OCI-LY7 (cell line): ENCODE measurements around the gene FAM181A. TPM values are rescaled to one million over a fixed set of nuclear protein-coding genes. Genes with fewer than 3 reads are reported as not detected.

ENCODE experiments used
- BruUV-seq: library from RNA; stranded (reverse); fragments of 400-500 nt; replicated peaks from 2 replicates; lab custom pipeline; 2021; lab: Mats Ljungman, UMichigan
- CTCF ChIA-PET: fragments of 300-600 bp; sonication (Branson Sonifier 250); formaldehyde crosslinking; loops from one replicate; lab custom pipeline; 2022; ENCODE audit warnings: antibody characterized with exemption; ENCODE audit not compliant: unreplicated experiment; lab: Charles Lee
- POLR2A ChIA-PET: fragments of 300-600 bp; sonication (Branson Sonifier 250); formaldehyde crosslinking; loops from one replicate; lab custom pipeline; 2022; ENCODE audit warnings: antibody characterized with exemption; lab: Charles Lee
- DNase-seq: peaks from one replicate; pipeline ENCODE4 v3.0.0-alpha.2; 2015; ENCODE audit warnings: low spot score
- H2AFZ ChIP-seq: fragments of 200-600 bp; sonication (generic), shearing (Covaris generic); 2 replicates; pipeline ENCODE4 v1.6.1; 2014; ENCODE audit warnings: mild to moderate bottlenecking, antibody characterized with exemption, low read length, moderate library complexity
- H3K27ac ChIP-seq: fragments of 200-600 bp; sonication (generic); 2 replicates; pipeline ENCODE4 v1.5.1; 2014; ENCODE audit warnings: mixed run types, low read depth, mild to moderate bottlenecking, moderate library complexity, low read length, inconsistent platforms; ENCODE audit not compliant: poor library complexity, severe bottlenecking
- H3K36me3 ChIP-seq: fragments of 200-600 bp; sonication (generic); 2 replicates; pipeline ENCODE4 v1.6.1; 2014; ENCODE audit warnings: mild to moderate bottlenecking, antibody characterized with exemption, low read length, moderate library complexity, mixed read lengths; ENCODE audit not compliant: insufficient read depth
- H3K4me1 ChIP-seq: fragments of 200-600 bp; sonication (generic); 2 replicates; pipeline ENCODE4 v1.5.1; 2014; ENCODE audit warnings: mild to moderate bottlenecking, low read length; ENCODE audit not compliant: insufficient read depth, poor library complexity, severe bottlenecking
- H3K4me2 ChIP-seq: fragments of 200-600 bp; sonication (generic); 2 replicates; pipeline ENCODE4 v1.6.1; 2014; ENCODE audit warnings: mild to moderate bottlenecking, low read length
- H3K4me3 ChIP-seq: fragments of 200-600 bp; sonication (generic); 2 replicates; pipeline ENCODE4 v1.5.1; 2014; ENCODE audit warnings: mild to moderate bottlenecking, low read depth, low read length; ENCODE audit not compliant: poor library complexity, severe bottlenecking
- H3K79me2 ChIP-seq: fragments of 200-600 bp; sonication (generic); 2 replicates; pipeline ENCODE4 v1.6.1; 2016; ENCODE audit warnings: low read depth, mild to moderate bottlenecking, low read length, moderate library complexity, mixed read lengths; ENCODE audit not compliant: insufficient read depth
- H3K9me2 ChIP-seq: fragments of 200-600 bp; sonication (generic); 2 replicates; pipeline ENCODE4 v1.6.1; 2016; ENCODE audit warnings: mild to moderate bottlenecking, low read length, mixed read lengths; ENCODE audit not compliant: insufficient read depth
- H3K9me3 ChIP-seq: fragments of 200-600 bp; sonication (generic); 2 replicates; pipeline ENCODE4 v1.6.1; 2014; ENCODE audit warnings: mild to moderate bottlenecking, mixed run types, low read length, mixed read lengths
- H4K20me1 ChIP-seq: fragments of 200-600 bp; sonication (generic); 2 replicates; pipeline ENCODE4 v1.6.1; 2014; ENCODE audit warnings: mild to moderate bottlenecking, antibody characterized with exemption, low read length, moderate library complexity, mixed read lengths; ENCODE audit not compliant: insufficient read depth
- CTCF ChIP-seq: fragments of 200-600 bp; sonication (generic); conservative IDR thresholded peaks from 2 replicates; pipeline ENCODE4 v1.5.1; 2014; ENCODE audit warnings: mild to moderate bottlenecking, antibody characterized with exemption, low read length, moderate library complexity, mixed read lengths
- EZH2phosphoT487 ChIP-seq: fragments of 200-600 bp; sonication (generic); IDR thresholded peaks from 2 replicates; pipeline ENCODE4 v1.6.1; 2018; ENCODE audit warnings: low read depth, borderline replicate concordance, mild to moderate bottlenecking, mixed run types, antibody characterized with exemption, low read length, moderate library complexity, mixed read lengths
- intact Hi-C: fragments of 100-400 bp; cut with micrococcal nuclease; formaldehyde crosslinking; loops from one replicate; pipeline ENCODE4 v1.10.0; 2022; ENCODE audit not compliant: unreplicated experiment
- total RNA-seq, 2 experiments: library from RNA; depleted of rRNA in 1 of 2; stranded (reverse); fragments of >200 nt in 1 of 2; shearing (Covaris generic) in 1 of 2; gene quantifications; 2 replicates each; pipeline ENCODE4 v1.2.3, GENCODE V29; 2014 to 2022

FAM181A gene
- total RNA-seq, 2 experiments from 2014 or later = not detected

DNA sequence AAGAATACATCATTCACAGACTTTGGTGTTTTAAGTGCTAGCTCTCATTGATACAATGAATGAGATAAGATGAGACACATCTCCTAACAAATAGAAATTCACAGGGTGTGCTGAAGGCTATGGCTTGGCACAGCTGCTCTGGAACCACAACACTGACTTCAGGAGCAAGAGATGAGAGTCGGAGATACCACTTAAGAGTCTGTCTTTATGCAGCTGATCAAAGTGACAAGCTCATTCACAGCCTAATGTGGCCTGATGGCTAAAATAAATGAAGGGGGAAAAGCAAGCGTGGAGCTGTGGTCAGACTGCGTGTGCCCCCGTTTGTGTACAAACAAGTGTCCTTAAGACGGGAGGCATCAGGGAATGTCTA, 29.7 kb upstream of the FAM181A start:
- BruUV-seq = no TSS peak
- intact Hi-C loops = no loop called here
- H3K79me2 ChIP-seq = no peaks in the 10 kb centered on the region
- H3K4me1 ChIP-seq = no peaks in the 10 kb centered on the region
- CTCF ChIA-PET = no interaction called here
- no peak overlapping the region for H3K4me3 ChIP-seq
- H3K9me2 ChIP-seq = no peaks in the 10 kb centered on the region
- H3K27ac ChIP-seq = no peak overlapping the region
- no peak for TF ChIP-seq CTCF
- no peak for TF ChIP-seq EZH2phosphoT487
- DNase-seq = no peak
- no peaks in the 10 kb centered on the region for H4K20me1 ChIP-seq
- no peak overlapping the region for H2AFZ ChIP-seq
- no peaks in the 10 kb centered on the region for H3K9me3 ChIP-seq
- H3K36me3 ChIP-seq = no peaks in the 10 kb centered on the region
- POLR2A ChIA-PET = no interaction called here
- H3K4me2 ChIP-seq = no peak overlapping the region

- no TSS peak for BruUV-seq
- H3K36me3 ChIP-seq = no peaks in the 10 kb centered on the region
- POLR2A ChIA-PET = interaction anchor here (0.7 kb wide), 1 partner anchor 12 kb away, joined by 3 read pairs; no protein-coding TSS in a partner anchor
- no peak overlapping the region for H2AFZ ChIP-seq
- H3K79me2 ChIP-seq = no peaks in the 10 kb centered on the region
- no peaks in the 10 kb centered on the region for H4K20me1 ChIP-seq
- no peaks in the 10 kb centered on the region for H3K9me2 ChIP-seq
- no peak overlapping the region for H3K4me2 ChIP-seq
- no peak overlapping the region for H3K27ac ChIP-seq
- CTCF ChIA-PET = no interaction called here
- intact Hi-C loops = no loop called here
- TF ChIP-seq CTCF (no peak), EZH2phosphoT487 (no peak)
- H3K4me3 ChIP-seq = no peak overlapping the region
- no peak for DNase-seq
- H3K9me3 ChIP-seq = no peaks in the 10 kb centered on the region
- no peaks in the 10 kb centered on the region for H3K4me1 ChIP-seq
Observed at GRCh38 chr14:93898081-93898611, 29.0 kb upstream of the FAM181A start.

GRCh38 chr14:93898731-93899130, 28.4 kb upstream of the FAM181A start:
- Histone ChIP-seq H3K27ac (no peak overlapping the region), H3K36me3 (no peaks in the 10 kb centered on the region), H3K4me3 (no peak overlapping the region), H3K9me2 (no peaks in the 10 kb centered on the region), H3K79me2 (no peaks in the 10 kb centered on the region), H3K9me3 (no peaks in the 10 kb centered on the region), H3K4me2 (no peak overlapping the region), H3K4me1 (no peaks in the 10 kb centered on the region), H4K20me1 (no peaks in the 10 kb centered on the region), H2AFZ (no peak overlapping the region)
- ChIA-PET POLR2A (interaction anchor here (0.7 kb wide), 1 partner anchor 11 kb away, joined by 3 read pairs; no protein-coding TSS in a partner anchor), CTCF (no interaction called here)
- intact Hi-C loops = no loop called here
- no peak for DNase-seq
- TF ChIP-seq EZH2phosphoT487 (no peak), CTCF (no peak)
- BruUV-seq = no TSS peak
